SIG-M5 treated with dmso at 0.1 percent for 504 hours (cell line): Measurements from ENCODE around the gene WNT11.

ENCODE experiments used
- DNase-seq: peaks from one replicate; lab custom pipeline; 2025; ENCODE audit not compliant: unreplicated experiment; lab: John Stamatoyannopoulos, UW

WNT11 gene

GRCh38 chr11:76177250-76177686 is 29.0 kb downstream of the WNT11 start:
- DNase-seq = no peak

DNA sequence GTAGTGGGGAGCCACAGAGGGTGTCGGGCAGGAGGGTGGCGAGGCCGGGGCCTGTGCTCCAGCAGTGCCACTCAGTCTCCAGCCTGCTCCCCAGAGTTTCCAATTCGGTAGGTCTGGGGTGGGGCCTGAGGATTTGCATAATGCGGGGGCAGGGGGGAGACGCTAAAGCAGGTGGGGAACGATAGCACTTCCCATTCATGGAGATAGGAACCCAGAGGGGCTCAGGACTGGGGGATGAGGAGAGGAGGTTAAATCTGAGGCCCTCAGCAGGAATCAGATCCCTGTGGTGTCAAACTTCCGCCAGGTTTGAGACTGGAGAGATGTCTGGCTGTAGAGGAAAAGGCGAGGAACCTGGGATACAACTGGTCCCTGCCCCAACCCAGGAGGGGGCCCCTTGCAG is 29.8 kb downstream of the WNT11 start:
- no peak for DNase-seq

DNA sequence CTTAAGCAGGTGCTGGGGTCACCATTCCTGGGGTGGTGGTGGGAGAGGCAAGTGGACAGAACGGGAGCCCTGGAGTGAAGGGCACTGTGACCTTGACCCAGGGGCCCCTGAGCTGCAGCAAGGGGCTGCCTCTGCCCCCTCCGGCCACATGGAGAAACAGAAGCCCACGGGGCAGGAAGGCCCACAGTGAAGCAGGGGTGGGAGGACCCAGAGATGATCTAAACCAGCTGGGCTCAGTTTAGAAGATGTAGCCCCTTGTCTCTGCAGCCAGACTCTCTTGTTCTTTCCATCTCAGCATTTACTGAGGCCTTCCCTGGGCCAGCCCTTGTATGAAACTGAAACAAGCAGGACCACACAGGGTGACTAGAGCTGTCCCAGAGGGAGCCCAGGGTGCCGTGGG is 30.5 kb downstream of the WNT11 start:
- DNase-seq = no peak

- DNase-seq = no peak
Measured at GRCh38 chr11:76174330-76174729, 32.0 kb downstream of the WNT11 start.

- DNase-seq = no peak
Measured at GRCh38 chr11:76173663-76174062, 32.6 kb downstream of the WNT11 start.

- DNase-seq = no peak
Measured at GRCh38 chr11:76172583-76172982, 33.7 kb downstream of the WNT11 start.

GRCh38 chr11:76170468-76170867 is 35.8 kb downstream of the WNT11 start:
- no peak for DNase-seq

DNA sequence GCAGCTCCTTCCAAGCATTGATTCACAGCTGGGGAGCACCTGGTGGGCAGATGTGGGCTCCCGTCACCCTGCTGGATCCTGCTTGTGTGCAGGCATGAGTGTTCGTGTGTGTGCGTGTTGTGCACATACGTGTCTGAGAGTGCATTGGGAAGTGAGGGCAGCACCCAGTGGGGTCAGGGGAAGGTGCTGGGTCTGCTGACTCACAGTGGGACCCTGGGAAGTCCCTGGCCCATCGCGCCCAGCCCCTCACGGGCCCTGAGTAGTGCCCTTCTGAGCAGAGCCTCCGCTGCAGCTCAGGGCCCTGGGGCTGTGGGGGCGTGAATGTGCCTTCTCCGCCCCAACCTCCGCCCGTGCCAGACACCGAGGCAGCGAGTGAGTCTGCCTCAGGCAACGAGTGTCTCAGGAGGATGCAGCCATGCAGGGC is 36.8 kb downstream of the WNT11 start:
- no peak for DNase-seq

GRCh38 chr11:76167590-76167989 is 38.7 kb downstream of the WNT11 start:
- no peak for DNase-seq

- no peak for DNase-seq
Measured at GRCh38 chr11:76166314-76166713, 40.0 kb downstream of the WNT11 start.

DNA sequence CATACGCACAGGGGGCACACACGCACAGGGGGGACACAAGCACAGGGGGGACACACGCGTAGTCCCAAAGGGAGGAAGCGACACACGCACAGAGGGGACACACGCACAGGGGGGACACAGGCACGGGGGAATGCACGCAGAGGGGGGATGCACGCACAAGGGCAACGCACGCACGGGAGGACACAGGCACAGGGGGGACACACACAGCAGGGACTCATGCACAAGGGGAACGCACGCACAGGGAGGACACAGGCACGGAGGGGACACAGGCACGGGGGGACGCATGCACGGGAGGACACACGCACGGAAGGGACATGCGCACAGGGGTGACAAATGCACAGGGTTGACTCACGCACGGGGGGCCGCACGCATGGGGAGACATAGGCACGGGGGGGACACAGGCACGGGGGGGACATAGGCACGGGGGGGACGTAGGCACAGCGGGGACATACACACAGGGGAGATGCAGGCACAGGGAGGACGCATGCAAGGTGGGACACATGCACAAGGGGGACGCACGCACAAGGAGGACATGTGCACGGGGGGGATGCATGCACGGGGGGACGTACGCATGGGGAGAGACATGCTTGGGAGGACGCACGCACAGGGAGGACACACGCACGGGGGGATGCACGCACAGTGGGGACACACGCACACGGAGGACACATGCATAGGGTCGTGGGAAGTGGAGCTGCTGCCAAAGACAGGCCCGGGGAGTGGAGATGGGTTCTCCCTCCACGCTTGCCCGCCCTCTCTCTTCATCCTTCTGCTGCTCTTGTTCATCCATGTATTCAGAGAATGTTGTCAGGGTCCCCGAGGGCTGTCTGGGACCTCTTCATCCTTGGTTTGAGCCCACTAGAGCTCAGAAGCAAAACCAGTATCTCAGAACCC is 41.2 kb downstream of the WNT11 start:
- no peak for DNase-seq

- DNase-seq = no peak
Measured at GRCh38 chr11:76164081-76164480, 42.2 kb downstream of the WNT11 start.

- no peak for DNase-seq
Measured at GRCh38 chr11:76163289-76163880, 42.9 kb downstream of the WNT11 start.

DNA sequence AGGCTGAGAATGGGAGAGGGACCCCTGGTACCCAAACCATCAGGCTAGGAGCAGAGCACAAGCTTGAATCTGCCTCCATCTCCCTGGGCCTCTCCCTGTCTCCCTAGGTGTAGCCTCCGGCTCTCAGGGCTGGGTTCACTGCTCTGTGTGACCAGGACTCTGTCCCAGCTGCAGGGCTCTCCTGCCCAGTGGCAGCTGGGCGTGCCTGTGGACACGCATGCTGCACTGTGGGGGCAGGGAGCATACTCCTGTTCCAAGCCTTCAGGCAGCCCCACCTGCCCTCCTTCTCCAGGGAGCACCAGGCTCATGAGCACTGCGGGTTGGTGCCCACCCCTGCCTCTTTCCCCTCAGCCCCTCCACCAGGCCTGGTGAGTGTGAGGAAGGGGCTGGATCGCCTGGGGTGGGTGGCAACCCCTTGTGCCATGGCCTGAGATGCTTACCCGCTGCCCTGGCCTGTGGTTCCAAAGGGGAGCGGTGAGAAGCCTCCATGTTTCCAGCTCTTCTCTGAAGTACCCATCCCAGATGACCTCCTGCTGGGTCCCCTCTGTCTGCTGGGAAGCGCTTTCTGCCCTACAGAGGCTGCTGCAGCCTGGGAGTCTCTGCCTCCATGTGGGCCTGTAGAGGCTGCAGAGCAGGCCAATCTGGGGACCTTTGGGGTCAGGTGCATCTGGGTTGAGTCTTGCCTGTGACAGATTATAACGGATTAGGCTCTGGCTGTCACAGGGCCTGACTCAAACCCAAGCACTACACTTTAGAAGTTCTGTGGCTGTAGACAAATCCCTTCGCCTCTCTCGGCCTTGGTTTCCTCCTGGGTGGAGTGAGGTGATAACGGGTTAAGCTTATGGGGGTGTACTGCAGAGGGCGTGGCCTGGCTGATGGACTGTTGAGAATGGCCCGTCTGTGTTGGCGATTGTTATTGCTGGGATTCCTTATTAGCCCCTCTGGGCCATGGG is 43.7 kb downstream of the WNT11 start:
- no peak for DNase-seq

- no peak for DNase-seq
Measured at GRCh38 chr11:76161261-76161961, 44.9 kb downstream of the WNT11 start.

DNA sequence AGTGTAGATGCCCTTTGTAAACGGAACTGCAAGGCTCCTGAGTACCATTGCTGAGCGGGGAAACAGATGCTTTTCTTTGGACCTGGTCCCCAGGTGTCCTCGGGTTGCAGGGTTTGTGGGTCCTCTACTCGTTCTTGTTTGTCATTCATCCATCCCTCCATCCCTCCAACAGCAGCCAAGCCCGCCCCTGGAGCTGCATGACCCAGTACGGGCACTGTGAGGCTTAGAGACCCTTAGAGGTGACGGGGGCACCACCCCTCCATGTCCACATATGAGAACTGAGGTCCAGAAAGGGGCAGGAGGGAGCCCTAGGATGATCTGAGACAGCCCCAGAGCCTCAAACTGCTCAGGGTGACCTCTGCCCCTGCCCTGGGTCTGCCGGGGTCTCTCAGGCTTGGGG is 45.4 kb downstream of the WNT11 start:
- DNase-seq = no peak

GRCh38 chr11:76159983-76160661 is 46.2 kb downstream of the WNT11 start:
- no peak for DNase-seq

DNA sequence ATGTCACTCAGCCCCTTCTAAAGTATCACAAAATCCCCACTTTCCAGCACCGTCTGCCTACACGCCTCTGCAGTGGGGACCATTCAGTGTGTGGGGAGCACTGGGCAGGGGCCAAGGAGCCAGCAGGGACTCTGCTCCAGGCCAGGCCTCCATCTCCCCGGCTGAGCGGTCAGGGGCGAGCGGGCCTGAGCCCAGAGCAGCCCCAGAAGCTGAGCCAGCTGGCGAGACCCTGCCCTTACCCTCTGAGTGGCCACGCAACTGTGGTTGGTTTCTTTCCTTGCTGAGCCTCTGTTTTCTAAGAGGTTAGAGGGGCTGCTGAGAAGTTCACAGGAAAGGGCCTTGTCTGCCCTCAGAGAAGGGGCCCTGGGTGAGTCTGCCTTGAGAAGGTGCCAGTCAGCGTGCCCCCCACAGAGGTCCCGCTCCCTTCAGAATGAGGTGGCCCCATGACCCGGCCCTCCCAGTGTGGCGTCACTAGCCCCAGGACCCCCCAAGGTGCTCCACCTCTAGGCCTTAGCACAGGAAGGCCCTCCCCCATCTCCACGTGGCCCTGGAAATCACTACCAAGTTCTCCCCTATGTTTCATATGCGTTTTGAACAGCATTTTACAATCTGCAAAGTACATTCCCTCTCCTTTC is 46.9 kb downstream of the WNT11 start:
- no peak for DNase-seq

- no peak for DNase-seq
Measured at GRCh38 chr11:76158394-76159302, 47.7 kb downstream of the WNT11 start.
